Testis (tissue), 3 donors: ENCODE data around the gene MRFAP1L1. TPM values are rescaled to one million over a fixed set of nuclear protein-coding genes. Genes with fewer than 3 reads are reported as not detected.

Experiments
- DNase-seq: peaks from one replicate; pipeline ENCODE4 v3.0.0-alpha.2; 2019
- H3K27ac ChIP-seq, 2 donors: fragments of 200-600 bp; sonication (generic); one replicate each; pipeline ENCODE4 v1.5.1; 2019
- H3K27me3 ChIP-seq: fragments of 200-600 bp; sonication (generic); one replicate; pipeline ENCODE4 v1.5.1; 2019
- H3K36me3 ChIP-seq: fragments of 200-600 bp; sonication (generic); one replicate; pipeline ENCODE4 v1.5.1; 2017; ENCODE audit warnings: low read depth; ENCODE audit errors: missing control alignments
- H3K4me1 ChIP-seq: fragments of 200-600 bp; sonication (generic); one replicate; pipeline ENCODE4 v1.5.1; 2019
- H3K4me3 ChIP-seq, 2 donors: fragments of 200-600 bp; sonication (generic); one replicate each; pipeline ENCODE4 v1.5.1; 2017 to 2019
- H3K9me3 ChIP-seq: fragments of 200-600 bp; sonication (generic); one replicate; pipeline ENCODE4 v1.5.1; 2017
- CTCF ChIP-seq, 3 experiments: fragments of 450-650 bp in 2 of 3; fragments of 200-600 bp in 1 of 3; sonication (generic) in 1 of 3; IDR thresholded peaks; one replicate each; pipeline ENCODE4 v1.5.1; 2016 to 2019; ENCODE audit warnings: antibody characterized with exemption in 3 of 3, mild to moderate bottlenecking in 2 of 3, moderate library complexity in 1 of 3
- POLR2A ChIP-seq: fragments of 450-650 bp; IDR thresholded peaks from one replicate; pipeline ENCODE4 v1.6.1; 2017; ENCODE audit warnings: antibody characterized with exemption, mild to moderate bottlenecking, moderate library complexity
- WGBS, 2 donors: methylation state at CpG; one replicate each; pipeline ENCODE4 v1.1.5; 2018; 5-methylcytosine and 5-hydroxymethylcytosine counted together
- intact Hi-C: fragments of 100-400 bp; cut with DNase I; formaldehyde crosslinking; loops from one replicate; pipeline ENCODE4 v1.15.1; 2023; ENCODE audit warnings: low total_unique reads
- polyA plus RNA-seq: library from polyadenylated mRNA; stranded (reverse); fragments of 350-450 nt; fragmentation: Illumina TruSeq; extraction: RNeasy Lipid Tissue Mini Kit (QIAGEN cat#74804); gene quantifications from one replicate; pipeline ENCODE4 v1.2.3, GENCODE V29; 2014; ENCODE audit warnings: low read depth, low replicate concordance; ENCODE audit not compliant: insufficient read depth
- total RNA-seq, 2 donors: library from RNA; depleted of rRNA; stranded (reverse); fragments of >200 nt; gene quantifications; one replicate each; pipeline ENCODE4 v1.2.3, GENCODE V29; 2016

The MRFAP1L1 gene
- total and polyA plus RNA-seq, 3 donors from 2014 or later: 40.8 to 60.5 (median 42.9) TPM

DNA sequence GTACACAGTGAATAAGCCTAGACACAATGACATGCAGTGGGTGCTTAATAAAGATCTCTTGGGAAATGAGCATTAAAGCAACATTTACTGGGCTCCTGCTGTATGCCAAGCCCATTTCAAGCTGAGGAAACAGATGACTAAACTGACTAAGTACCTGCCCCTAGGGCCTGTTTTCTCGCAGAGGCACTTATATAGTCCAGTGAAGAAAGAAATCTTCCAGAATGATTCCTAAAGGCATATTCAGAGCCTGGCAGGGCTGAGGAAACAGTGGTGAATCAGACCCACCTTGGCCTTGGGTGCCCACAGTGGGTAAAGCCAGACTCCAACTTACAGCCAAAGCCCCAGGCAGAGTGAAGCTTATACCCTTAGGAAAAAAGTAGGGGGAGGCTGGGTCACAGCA, 38.0 kb downstream of the MRFAP1L1 start:
- Histone ChIP-seq H3K9me3 (no peaks in the 10 kb centered on the region), H3K4me1 (peaks cover 23% of the 10 kb centered on the region), H3K4me3 (no peak overlapping the region), H3K27me3 (no peaks in the 10 kb centered on the region), H3K27ac (no peak overlapping the region), H3K36me3 (peaks cover 4% of the 10 kb centered on the region)
- TF ChIP-seq CTCF (IDR thresholded peaks at IDR 0.05) (no peak), POLR2A (no peak)
- WGBS, 2 donors: 91 to 92% methylated on average over 1 of the region's 1 CpG
- intact Hi-C loops: no loop called here
- DNase-seq: no peak

DNA sequence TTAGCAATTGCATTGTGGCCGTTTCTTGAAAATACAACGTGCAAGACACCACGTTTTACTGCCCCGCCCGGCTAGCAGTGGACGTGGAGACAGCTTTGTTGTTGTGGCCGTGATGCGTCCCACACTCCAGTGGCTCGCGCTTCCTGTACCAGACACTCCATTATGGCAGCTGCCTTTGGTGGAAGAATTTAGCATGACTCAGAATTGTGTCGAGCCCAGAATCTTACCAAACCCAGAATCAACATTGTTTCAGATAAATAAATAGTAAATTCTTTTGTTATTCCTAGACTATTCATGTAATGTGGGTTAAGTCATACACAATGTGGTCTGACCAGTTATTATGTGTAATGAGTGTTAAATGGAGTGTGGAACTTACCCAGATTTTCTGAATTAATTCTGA, 41.3 kb downstream of the MRFAP1L1 start:
- H3K4me3 ChIP-seq: no peak overlapping the region
- WGBS, 2 donors: 91 to 92% methylated on average over 11 of the region's 11 CpGs
- peaks cover 3% of the 10 kb centered on the region for H3K4me1 ChIP-seq
- no peaks in the 10 kb centered on the region for H3K27me3 ChIP-seq
- H3K27ac ChIP-seq: no peak overlapping the region
- no peaks in the 10 kb centered on the region for H3K36me3 ChIP-seq
- TF ChIP-seq CTCF (IDR thresholded peaks at IDR 0.05): no peak
- TF ChIP-seq POLR2A: no peak
- intact Hi-C loops: no loop called here
- DNase-seq: no peak
- no peaks in the 10 kb centered on the region for H3K9me3 ChIP-seq

- H3K36me3 ChIP-seq: no peaks in the 10 kb centered on the region
- DNase-seq: no peak
- H3K9me3 ChIP-seq: no peaks in the 10 kb centered on the region
- no peak for TF ChIP-seq CTCF (IDR thresholded peaks at IDR 0.05)
- no peak for TF ChIP-seq POLR2A
- H3K27me3 ChIP-seq: no peaks in the 10 kb centered on the region
- no peaks in the 10 kb centered on the region for H3K4me1 ChIP-seq
- intact Hi-C loops: no loop called here
- 59 to 78% methylated on average over 9 of the region's 9 CpGs for WGBS, 2 donors
- no peak overlapping the region for H3K4me3 ChIP-seq
- no peak overlapping the region for H3K27ac ChIP-seq
Measured at GRCh38 chr4:6665320-6665654, 44.4 kb downstream of the MRFAP1L1 start.

- 15 to 19% methylated on average over 20 to 55 of the region's 55 CpGs for WGBS, 2 donors
- no peaks in the 10 kb centered on the region for H3K9me3 ChIP-seq
- DNase-seq: peak; percentile 28
- no peak overlapping the region for H3K27ac ChIP-seq
- intact Hi-C loops: no loop called here
- H3K27me3 ChIP-seq: no peaks in the 10 kb centered on the region
- H3K4me3 ChIP-seq: peak overlapping the region; percentile 41 to 47
- no peaks in the 10 kb centered on the region for H3K36me3 ChIP-seq
- TF ChIP-seq POLR2A (no peak), CTCF (IDR thresholded peaks at IDR 0.05) (no peak)
- H3K4me1 ChIP-seq: peaks cover 11% of the 10 kb centered on the region
Measured at GRCh38 chr4:6663596-6664393, 45.9 kb downstream of the MRFAP1L1 start.

DNA sequence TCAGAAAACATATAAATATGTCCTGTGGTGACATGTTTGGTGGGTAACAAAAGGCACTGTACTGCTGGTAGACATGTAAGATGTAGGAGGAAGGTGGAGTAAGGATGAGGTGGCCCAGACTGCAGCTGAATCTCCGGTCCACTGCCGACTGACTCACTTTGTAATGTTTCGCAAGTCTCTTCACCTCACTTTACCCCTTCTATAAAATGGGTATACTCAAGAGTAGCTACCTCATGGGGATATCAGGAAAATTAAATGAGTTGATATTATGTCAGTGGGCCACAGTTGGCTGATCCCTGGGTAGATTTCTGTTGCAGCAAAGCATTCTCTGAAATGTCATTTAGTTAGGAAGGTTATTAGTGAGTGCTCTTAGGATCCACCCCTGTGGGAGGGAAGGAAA, 47.1 kb downstream of the MRFAP1L1 start:
- WGBS, 2 donors: 91 to 93% methylated on average over 3 of the region's 3 CpGs
- no peak for TF ChIP-seq CTCF (IDR thresholded peaks at IDR 0.05)
- TF ChIP-seq POLR2A: no peak
- no peak for DNase-seq
- intact Hi-C loops: no loop called here
- H3K4me3 ChIP-seq: no peak overlapping the region
- H3K4me1 ChIP-seq: peaks cover 12% of the 10 kb centered on the region
- no peak overlapping the region for H3K27ac ChIP-seq
- H3K36me3 ChIP-seq: no peaks in the 10 kb centered on the region
- no peaks in the 10 kb centered on the region for H3K9me3 ChIP-seq
- no peaks in the 10 kb centered on the region for H3K27me3 ChIP-seq
